ENCODE measurements around the gene SMG9. TPM values are rescaled to one million over a fixed set of nuclear protein-coding genes. Genes with fewer than 3 reads are reported as not detected.

The SMG9 gene, protein sequence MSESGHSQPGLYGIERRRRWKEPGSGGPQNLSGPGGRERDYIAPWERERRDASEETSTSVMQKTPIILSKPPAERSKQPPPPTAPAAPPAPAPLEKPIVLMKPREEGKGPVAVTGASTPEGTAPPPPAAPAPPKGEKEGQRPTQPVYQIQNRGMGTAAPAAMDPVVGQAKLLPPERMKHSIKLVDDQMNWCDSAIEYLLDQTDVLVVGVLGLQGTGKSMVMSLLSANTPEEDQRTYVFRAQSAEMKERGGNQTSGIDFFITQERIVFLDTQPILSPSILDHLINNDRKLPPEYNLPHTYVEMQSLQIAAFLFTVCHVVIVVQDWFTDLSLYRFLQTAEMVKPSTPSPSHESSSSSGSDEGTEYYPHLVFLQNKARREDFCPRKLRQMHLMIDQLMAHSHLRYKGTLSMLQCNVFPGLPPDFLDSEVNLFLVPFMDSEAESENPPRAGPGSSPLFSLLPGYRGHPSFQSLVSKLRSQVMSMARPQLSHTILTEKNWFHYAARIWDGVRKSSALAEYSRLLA
- total RNA-seq = 1 to 10 TPM; 4.5 to 9.1 (median 7.1) TPM

DNA sequence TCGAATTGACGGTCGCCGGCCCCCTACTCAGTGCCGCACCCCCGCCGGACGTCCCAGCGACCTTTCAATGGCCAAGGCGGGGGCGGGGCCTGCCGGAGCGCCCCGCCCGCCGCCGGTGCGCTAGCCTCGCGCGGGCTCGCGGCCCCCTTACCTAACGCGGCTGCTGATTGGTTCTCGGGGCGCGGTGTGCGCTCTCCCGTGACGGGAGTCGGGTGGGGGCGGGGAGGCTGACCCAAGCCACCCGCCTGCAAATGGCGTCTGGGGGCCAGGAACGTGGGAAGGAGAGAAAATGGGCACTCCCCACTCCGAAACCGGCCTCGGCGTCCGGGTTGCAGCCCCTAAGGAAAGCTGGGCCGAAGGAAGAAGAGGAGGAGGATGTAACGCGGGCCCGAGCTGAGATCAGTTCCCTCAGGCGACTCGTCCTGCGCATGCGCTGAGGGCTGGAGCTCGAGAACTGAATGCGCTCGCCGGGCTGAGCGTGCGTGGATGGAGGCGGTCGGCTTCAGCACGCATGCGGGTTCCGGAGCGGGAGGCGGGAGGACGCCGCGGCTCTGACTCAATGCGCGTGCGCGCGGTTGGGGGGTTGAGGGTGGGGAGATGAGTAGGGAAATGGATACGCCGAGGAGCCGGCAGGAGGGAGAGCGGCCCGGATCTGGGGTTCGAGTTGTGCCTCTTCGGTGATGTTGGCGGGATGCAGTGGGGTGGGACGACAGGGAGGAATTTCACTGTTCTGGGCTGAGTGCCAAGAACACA is at the start of gene SMG9:
Gene SMG9, minus strand, starts transcription at position 460 of the 753 bp plus-strand sequence. CDS start 4,221 bp downstream, outside the sequence.
- peak; percentile 70 to 77 for TF ChIP-seq POLR2A (IDR thresholded peaks at IDR 0.05)
- no peak for TF ChIP-seq CTCF (IDR thresholded peaks at IDR 0.05 in 4 of 5, conservative IDR thresholded peaks at IDR 0.05 in 1 of 5)
- intact Hi-C loops (cut with DNase I; ENCODE audit: low total_unique reads) (loop anchor here (1.0 to 10.0 kb wide), 2 partner anchors 158 to 220 kb away; partner anchors contain the start of genes IRGQ, ZNF575 and ZNF576), in situ Hi-C loops (cut with MboI; ENCODE audit: low sequenced_read_pairs in 4 of 4) (no loop called here)

DNA sequence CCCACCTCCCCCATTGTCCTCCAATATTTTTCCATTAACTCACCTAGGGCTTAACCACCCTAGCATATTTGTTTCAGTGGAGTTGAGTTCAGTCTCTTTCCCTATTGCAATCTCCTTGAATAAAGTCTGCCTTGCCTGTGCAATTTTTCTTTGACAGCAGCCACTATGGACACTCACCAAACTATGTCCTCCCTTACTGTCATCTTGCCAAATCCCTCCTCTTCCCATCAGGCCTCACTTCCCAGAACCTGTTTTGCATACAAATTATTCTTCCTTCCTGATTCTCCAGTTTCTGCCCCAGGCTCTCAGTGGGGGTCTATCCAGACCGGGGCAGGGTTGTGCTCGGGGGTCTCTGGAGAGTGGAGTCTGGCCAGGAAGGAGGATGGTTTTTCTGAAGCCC is 49.7 kb upstream of the SMG9 start:
- no peaks in the 10 kb centered on the region for H3K4me1 ChIP-seq
- in situ Hi-C loops (cut with MboI; ENCODE audit: low sequenced_read_pairs in 4 of 4) (no loop called here), intact Hi-C loops (cut with DNase I; ENCODE audit: low total_unique reads) (no loop called here)
- no peaks in the 10 kb centered on the region for H3K36me3 ChIP-seq
- no peak overlapping the region for H3K4me3 ChIP-seq
- no peak for ATAC-seq
- H3K27me3 ChIP-seq = peaks cover 0 to 7% (median 0%) of the 10 kb centered on the region in 3 donors
- H3K9me3 ChIP-seq = no peaks in the 10 kb centered on the region
- no peak for TF ChIP-seq POLR2A (IDR thresholded peaks at IDR 0.05)
- TF ChIP-seq CTCF (IDR thresholded peaks at IDR 0.05 in 4 of 5, conservative IDR thresholded peaks at IDR 0.05 in 1 of 5) = no peak
- H3K27ac ChIP-seq = no peak overlapping the region
- no peak for DNase-seq

More for the DNA sequence above, at the start of gene SMG9:
- Histone ChIP-seq H3K4me1 (peaks cover 5 to 19% of the 10 kb centered on the region in 2 donors), H3K27ac (peak within 1 kb of the TSS; percentile 98 to 99 (median 98)), H3K4me3 (peak within 1 kb of the TSS; percentile 75 to 82 (median 80)), H3K36me3 (peaks cover 0 to 10% of the 10 kb centered on the region in 2 donors), H3K9me3 (no peaks in the 10 kb centered on the region), H3K27me3 (no peaks in the 10 kb centered on the region)
- ATAC-seq = peak; percentile 93 to 94
- DNase-seq = peak; percentile 96 to 97

- Histone ChIP-seq H3K4me3 (no peak within 1 kb of the TSS), H3K4me1 (no peaks in the 10 kb centered on the region), H3K27ac (no peak within 1 kb of the TSS), H3K36me3 (no peaks in the 10 kb centered on the region), H3K27me3 (peaks cover 0 to 21% (median 13%) of the 10 kb centered on the region in 3 donors), H3K9me3 (no peaks in the 10 kb centered on the region)
- in situ Hi-C loops (cut with MboI; ENCODE audit: low sequenced_read_pairs in 4 of 4) = no loop called here
- ATAC-seq (no peak), DNase-seq (no peak)
- TF ChIP-seq CTCF (IDR thresholded peaks at IDR 0.05 in 4 of 5, conservative IDR thresholded peaks at IDR 0.05 in 1 of 5) = no peak
- TF ChIP-seq POLR2A (IDR thresholded peaks at IDR 0.05) = no peak
- intact Hi-C loops (cut with DNase I; ENCODE audit: low total_unique reads) = no loop called here
Observed at GRCh38 chr19:43802216-43802951, 47.6 kb upstream of the SMG9 start, which contains the start of gene LYPD5. Gene LYPD5, minus strand, starts transcription at chr19:43802447. Its CDS starts 67 bp downstream, at chr19:43802380.

- in situ Hi-C loops (cut with MboI; ENCODE audit: low sequenced_read_pairs in 4 of 4) (no loop called here), intact Hi-C loops (cut with DNase I; ENCODE audit: low total_unique reads) (no loop called here)
- Histone ChIP-seq H3K36me3 (no peaks in the 10 kb centered on the region), H3K9me3 (no peaks in the 10 kb centered on the region), H3K4me3 (no peak overlapping the region), H3K27ac (no peak overlapping the region), H3K4me1 (no peaks in the 10 kb centered on the region), H3K27me3 (peaks cover 0 to 25% (median 21%) of the 10 kb centered on the region in 3 donors)
- ATAC-seq = no peak
- TF ChIP-seq CTCF (IDR thresholded peaks at IDR 0.05 in 4 of 5, conservative IDR thresholded peaks at IDR 0.05 in 1 of 5) (no peak), POLR2A (IDR thresholded peaks at IDR 0.05) (no peak)
- no peak for DNase-seq
Observed at GRCh38 chr19:43799502-43800142, 44.9 kb upstream of the SMG9 start.

All from gastrocnemius medialis (tissue), 4 donors.